ENCODE measurements around the gene BTBD2.
A peak's percentile ranks its signal among the peaks of the same experiment; 100 is the strongest.
"Not testable (repeated sequence)": the region's sequence is repeated elsewhere in the genome, so short reads cannot be mapped to it uniquely, and the experiment has no call there.

BTBD2 gene

DNA sequence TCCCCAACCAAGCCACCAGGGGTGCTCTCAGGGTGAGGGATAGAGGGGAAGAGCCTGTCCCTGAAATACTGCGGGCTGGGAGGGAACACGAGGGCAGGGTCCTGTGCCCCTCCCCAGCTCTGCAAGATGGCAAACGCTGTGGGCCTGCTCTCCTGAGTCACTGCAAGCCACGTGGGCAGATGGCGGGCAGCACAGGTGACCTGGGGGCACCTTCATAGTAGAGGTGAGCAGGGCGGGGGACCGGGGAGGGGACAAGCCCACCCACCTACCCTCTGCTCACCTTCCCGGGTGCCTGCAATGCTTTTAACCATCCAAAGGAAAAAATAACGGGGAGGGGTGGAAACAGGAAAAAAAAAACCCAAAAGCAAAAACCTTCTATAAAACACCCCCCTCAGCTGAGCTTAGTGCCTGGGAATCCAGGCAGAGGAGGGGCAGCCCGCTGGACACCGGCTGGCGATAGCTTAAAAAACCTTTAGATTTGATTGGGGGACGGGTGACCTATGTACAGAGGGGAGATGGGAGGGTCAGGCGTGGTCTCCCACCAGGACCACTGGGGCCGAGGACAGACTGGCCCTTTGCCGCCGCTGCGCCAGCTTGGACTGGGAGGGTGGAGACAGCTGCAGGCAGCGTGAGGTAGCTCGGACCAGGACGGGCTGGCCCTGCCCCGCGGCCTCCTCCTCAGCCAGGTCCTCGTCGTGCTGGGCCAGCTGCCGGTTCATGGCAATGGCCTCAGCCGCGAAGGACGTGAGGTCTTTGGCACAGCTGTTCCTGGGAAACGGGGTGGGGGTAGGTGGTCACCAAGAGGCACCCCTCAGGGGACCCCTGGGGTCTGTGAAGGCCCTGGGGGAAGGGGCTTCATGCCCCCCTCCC is 23.8 kb upstream of the BTBD2 start:
- FAIRE-seq: no peak

DNA sequence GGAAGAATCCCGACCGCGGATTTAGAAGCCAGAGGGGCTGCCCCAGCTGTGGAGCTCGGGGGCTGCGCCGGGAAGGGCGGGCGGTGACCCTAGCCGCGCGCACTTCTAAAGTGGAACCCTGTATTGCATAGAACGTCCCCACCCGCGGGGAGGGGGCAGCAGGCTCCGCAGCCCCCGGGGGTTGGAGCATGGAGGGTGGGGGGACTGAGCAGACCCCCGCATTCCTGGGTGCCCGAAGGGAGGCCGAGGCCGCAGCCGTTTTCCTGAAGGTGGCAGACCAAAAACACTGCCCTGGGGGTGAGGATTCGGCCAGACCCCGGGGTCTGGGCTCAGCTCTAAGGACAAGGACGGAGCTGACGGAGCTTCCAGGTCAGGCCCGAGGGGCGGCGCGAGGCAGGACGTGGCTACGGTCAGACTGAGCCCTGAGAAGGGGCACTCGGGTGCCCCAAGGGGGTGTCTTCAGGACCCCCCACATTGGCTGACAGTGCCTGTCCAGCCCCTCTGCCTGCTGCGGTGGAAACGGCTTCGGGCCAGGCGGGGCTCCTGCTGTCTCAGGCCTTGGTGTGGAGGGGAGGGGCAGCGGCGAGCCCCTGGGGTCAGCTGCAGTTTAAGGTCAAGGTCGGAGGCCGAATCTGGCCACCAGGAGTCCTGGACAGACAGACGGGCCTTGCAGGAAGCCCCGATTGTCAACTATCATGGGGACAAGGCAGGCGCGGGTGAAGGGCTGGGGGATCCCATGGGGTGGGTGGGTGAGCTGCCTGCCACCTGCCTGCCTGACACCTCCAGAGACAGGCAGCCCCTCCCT is 23.0 kb upstream of the BTBD2 start:
- FAIRE-seq: no peak

DNA sequence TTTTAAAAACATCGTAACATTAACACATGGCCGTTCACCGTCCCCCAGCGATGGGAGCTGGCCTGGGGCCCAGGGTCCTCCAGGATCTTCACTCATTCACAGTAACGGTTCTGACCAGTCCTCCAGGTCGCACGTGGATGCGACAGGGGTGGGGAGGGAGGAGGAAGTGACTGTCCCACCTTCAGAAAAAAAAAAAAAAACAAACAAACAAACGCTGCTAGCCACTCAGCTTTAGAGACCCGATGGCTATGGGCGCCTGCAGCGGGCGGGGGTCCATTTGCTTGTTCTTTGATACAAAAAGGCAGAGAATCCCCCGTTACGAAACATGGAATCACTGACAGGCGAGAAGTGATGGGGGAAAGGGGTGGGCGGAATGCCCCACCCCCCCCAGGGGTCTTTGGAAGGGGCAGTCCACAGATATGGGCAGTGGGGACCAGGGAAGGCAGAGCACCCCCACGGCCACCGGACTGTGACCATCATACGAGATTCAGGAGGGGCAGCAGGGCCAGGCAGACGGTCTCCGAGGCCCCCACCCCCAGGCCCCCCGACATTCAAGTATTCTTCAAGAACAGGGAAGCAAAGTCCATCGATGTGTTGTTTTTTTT is 22.2 kb upstream of the BTBD2 start:
- no peak for FAIRE-seq

DNA sequence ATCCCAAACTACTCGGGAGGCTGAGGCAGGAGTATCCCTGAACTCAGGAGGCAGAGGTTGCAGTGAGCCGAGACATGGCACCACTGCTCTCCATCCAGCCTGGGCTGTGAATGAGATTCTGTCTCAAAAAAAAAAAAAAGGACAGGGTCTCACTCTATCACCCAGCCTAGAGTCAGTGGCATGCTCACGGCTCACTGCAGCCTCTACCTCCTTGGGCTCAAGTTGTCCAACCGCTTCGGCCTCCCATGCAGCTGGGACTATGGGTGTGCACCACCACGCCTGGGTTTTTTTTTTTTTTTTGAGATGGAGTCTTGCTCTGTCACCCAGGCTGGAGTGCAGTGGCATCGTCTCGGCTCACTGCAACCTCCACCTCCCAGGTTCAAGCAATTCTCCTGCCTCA is 20.9 kb upstream of the BTBD2 start:
- no peak for FAIRE-seq

DNA sequence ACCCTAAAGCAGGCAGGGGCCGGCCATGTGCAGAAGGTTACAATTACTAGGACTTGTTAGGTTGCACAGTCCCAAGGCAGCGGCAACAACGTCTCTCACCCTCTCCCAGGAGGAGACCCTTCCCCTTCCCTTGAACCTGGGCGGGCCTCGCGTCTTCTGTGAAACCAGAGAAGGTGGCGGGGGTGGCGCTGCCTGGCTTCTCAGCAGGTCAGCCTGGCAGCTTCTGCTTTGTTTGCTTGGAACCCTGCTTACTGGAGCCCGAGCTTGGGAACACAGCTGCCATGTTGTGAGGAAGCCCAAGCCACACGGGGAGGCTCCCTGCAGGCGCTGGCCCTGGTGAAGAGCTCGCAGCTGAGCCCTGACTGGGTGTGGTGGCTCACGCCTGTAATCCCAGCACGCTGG is 20.1 kb upstream of the BTBD2 start:
- FAIRE-seq: no peak

DNA sequence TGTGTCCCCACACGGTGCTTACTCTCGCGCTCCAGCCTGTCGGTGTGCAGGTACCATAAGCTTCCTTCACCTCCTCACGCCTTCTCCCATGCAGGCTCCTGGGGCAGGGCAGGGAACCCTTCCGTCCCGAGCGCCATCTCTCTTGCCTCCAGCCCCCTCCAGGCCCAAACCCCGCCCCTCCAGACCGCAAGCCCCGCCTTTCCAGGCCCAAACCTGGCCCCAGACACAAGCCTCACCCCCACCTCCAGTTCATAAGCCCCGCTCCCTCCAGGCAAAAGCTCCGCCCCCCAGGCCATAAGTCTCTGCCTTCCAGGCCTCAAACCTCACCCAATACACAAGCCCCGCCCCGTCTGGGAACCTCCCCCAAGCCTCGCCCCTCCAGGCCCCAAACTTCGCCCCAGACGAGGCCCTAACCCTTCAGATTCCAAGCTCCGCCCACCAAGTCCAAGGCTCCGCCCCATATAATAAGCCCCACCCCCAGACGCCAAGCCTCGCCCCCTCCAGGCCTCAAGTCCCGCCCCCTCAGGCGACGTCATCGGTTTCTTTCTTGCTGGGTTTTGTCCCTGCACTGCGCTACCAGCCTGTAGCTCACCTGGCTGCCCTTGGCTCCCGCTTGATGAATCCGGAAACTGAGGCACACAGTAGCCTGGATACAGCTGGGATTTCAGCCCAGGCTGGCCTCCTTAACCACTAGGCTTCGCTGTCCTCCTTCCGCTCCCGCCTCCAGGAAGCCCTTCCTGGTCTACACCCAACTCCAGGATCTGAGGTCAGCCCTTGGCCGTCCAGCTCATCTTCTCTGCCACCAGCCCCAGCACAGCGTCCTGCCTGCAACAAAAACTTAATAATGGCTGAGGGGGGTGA is 19.4 kb upstream of the BTBD2 start:
- no peak for FAIRE-seq

DNA sequence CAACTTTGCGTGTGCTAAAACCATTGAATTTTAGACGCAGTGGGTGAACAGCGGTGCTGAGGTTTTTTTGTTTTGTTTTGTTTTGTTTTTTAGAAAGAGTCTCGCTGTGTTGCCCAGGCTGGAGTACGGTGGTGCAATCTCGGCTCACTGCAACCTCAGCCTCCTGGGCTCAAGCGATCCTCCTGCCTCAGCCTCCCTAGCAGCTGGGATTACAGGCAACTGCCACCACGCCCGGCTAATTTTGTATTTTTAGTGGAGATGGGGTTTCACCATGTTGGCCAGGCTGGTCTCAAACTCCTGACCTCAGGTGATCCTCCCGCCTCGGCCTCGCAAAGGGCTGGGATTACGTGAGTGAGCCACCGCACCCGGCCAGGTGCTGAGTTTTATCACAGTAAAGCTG is 18.7 kb upstream of the BTBD2 start:
- FAIRE-seq: not testable (repeated sequence)

DNA sequence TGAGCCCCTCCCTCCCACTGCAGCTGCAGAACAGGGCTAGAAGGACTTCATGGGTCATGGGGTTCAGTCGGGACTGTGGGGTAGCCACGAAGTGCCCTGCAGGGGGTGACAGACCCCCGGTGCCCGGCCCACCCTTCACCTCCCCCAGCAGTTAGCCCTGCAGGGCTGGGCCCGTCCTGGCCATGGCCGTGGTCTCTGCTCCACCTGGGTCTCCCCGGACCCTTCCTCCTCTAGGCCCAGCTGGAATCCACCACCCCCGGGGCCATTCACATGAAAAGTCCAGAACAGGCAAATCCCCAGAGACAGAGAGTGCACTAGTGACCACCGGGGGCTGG is 18.3 kb upstream of the BTBD2 start:
- no peak for FAIRE-seq

DNA sequence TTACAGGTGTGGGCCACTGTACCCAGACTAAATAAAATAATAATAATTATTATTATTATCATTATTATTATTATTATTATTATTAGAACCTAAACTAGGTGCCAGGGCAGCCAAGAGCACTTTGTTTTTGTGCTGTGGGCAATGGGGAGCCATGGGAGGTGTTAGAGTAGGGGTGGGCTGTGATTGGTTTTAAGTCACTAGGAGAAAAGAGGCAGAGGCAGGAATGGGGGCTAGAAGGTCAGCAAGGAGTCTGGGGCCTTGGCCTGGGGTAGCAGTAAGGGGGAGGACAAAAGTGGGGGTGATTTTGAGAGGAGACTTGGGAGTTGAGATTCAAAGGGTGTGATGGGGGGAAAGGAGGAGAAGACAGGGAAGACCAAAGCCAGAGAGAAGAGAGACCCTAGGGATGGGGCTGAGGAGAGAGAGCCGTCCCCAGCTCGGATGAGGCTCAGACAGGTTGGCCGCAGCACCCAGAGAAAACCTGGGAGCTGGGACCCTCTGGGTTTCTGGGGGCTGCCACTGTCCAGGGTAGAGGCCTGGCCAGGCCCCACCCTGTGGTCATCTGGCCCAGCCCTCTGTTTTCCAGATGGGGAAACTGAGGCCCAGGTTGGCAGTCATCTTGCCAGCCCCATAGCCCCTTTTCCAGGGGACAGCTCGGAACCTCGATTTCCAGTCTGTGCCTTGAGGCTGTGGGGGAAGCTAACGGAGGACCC is 17.8 kb upstream of the BTBD2 start:
- no peak for FAIRE-seq

DNA sequence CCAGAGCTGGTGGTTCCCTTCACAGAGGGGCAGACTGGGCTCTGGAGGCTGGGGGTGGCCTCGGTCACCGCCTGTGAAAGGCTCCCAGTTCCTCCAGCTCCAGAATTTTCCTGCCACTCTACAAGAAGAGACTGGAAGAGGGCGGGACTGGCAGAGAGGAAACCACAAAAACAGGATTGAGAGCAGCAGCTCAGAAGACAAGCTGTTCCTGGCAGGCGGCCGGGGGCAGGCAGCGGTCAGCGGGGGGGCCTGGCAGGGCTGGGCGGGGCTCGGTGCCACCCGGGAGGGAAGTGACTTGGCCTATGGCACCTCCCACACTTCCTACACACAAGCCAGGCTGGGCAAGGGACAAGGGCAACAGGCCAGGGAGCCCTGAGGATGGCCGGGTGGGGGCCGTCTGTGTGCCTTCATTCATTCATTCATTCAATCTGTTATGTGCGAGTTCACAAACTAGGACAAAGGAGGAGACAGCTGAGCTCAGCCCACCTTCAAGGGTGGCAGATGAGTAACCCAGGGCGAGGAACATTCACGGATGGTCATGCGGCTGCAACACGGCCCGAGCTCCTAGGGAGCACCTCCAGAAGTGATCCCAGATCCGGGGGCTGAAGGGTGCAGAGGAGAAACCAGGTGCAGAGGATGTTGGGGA is 16.9 kb upstream of the BTBD2 start:
- peak; percentile 27 for FAIRE-seq

DNA sequence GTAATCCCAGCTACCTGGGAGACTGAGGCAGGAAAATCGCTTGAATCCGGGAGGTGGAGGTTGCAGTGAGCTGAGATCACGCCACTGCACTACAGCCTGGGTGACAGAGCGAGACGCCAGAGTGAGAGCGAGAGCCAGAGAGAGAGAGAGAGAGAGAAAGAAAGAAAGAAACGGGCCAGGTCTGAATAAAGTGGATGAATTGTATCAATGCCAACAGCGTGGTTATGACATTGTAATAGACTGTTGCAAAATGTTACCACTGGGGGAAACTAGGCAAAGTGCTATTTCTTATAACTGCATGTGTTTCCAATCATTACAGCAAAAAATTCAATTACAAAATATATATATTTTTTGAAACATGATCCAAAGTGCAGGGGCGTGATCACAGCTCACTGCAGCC is 11.8 kb upstream of the BTBD2 start:
- FAIRE-seq: no peak

DNA sequence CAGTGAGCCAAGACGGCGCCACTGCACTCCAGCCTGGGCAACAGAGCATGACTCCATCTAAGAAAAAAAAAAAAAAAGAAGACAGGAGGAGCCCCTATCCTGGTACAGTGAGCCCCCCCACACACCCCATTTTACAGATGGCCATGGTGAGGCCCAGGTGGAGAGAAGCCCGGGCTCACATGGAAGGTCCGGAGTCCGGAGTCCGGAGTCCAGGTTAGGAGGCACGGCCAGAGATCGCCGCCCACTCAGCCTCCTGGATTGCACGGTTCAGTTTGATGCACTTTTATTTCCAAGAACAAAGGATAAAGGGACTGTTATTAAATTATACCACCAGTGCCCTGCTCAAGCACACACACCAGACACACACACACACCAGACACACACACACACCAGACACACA is 11.3 kb upstream of the BTBD2 start:
- no peak for FAIRE-seq

DNA sequence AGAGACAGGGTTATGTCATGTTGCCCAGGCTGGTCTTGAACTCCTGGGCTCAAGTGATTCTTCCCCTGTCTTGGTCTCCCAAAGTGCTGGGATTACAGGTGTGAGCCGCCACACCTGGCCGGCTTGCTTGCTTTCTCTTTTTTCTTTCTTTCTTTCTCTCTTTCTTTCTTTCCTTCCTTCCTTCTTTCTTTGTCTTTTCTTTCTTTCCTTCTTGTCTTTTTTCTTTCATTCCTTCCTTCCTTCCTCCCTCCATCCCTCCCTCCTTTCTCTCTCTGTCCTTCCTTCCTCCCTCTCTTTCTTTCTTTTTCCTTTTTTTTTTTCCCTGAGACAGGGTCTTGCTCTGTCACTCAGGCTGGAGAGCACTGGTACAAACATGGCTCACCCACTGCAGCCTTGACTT is 6.8 kb upstream of the BTBD2 start:
- no peak for FAIRE-seq

DNA sequence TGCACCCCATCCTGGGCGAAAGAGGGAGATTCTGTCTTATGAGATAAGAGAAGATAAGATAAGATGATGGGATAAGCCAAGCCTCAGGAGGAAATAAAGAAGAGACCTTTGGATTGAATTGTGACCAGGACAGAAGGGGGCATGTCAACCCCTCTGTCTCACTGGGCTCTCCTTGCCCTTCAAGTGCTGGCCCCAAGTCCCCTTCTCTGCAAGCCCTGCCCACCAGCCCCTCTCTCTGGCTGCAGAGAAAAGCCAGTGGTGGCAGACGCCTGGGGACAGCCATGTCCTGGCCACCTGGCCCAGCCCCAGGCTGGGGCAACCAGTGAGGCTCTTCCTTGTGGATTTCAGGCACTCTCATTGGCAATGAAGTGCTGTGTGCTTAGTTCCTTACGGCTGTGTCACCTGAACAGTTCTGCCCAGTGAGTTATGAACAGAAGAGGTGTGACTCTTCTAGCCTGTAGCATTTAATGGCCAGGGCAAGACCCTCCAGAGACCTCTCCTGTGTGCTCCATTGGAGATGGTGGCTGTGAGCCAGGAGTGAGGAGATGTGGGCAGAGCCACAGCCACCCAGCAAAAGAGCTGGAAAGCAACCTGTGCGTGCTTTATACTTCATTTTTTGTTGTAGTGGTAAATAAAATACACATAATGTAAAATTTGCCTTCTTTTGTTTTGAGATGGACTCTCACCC is 6.1 kb upstream of the BTBD2 start:
- no peak for FAIRE-seq

DNA sequence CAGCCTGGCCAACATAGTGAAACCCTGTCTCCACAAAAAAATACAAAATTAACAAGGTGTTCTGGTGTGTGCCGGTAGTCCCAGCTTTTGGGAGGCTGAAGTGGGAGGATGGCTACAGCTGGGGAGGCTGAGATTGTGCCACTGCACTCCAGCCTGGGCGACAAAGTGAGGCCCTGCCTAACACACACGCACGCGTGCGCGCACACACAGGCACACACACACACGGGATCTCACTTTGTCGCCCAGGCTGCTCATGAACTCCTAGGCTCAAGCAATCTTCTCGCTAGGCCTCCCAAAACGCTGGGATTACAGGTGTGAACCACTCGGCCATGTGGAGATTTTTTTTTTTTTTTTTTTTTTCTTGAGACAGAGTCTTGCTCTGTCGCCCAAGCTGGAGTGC is 3.2 kb upstream of the BTBD2 start:
- no peak for FAIRE-seq

DNA sequence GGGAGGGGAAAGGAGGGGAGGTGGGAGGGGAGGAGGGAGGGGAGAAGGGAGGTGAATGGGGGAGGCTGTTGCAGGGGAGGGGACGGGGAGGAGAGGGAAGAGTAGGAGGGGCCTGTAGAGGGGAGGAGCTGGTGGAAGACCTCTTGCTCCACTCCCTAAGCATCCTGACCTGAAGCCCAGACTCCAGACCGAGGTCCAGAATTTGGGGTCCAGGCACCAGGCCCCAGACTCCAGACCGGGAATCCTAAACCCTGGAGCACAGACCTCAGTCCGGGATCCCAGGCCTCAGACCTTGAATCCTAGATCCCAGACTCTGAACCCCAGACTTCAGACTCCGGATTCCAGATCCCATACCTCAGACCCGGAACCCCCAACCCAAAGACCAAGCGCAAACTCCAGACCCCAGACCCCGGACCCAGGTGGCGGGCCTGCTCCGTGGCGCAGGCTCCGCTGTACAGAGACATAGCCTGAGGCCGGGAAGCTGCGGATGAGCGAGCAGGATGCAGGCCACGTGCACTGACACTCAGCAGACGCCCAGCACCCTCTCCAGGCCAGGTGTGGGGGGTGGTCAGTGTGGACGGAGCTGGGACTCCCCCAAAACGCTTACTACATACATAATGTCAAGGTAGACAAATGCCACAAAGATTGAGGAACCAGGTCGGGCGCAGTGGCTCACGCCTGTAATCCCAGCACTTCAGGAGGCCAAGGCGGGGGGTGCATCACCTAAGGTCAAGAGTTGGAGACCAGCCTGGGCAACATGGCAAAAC is 710 bp upstream of the BTBD2 start:
- no peak for FAIRE-seq

DNA sequence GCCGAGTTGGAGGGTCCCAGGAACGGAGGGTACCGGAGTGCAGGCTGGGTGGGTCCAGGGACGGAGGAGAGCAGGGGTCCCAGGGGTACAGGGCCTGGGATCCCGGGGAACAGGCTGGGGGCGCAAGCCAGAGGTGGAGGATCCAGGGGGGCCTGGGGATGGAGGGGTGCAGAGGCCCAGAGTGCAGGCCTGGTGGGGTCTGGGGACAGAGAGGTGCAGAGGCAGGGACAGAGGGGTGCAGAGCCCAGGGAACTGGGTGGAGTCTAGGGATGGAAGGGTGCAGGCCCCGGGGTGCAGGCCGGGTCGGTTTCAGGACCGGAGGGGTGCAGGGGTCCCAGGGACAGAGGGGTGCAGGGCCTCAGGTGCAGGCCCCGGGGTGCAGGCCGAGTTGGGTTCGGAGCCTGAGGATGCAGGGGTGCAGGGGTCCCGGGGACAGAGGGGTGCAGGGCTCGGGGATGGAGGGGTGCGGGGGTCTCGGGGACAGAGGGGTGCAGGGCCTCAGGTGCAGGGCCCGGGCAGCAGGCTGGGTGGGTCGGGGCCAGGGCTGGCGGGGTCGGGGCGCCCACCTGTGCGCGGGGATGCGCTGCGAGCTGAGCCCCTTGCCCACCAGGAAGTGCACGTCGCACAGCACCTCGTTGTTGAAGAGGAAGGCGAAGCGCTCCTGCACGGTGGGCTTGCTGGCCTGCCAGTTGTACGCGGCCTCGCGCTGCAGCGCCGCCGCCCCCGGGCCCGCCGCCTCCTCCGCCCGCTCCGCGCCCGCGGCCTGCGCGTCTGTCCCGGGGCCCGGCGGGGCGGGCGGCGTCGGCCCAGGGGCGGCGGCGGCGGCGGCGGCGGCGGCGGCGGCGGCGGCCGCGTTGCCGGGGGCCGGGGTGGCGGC is 545 bp downstream of the BTBD2 start:
- no peak for FAIRE-seq

DNA sequence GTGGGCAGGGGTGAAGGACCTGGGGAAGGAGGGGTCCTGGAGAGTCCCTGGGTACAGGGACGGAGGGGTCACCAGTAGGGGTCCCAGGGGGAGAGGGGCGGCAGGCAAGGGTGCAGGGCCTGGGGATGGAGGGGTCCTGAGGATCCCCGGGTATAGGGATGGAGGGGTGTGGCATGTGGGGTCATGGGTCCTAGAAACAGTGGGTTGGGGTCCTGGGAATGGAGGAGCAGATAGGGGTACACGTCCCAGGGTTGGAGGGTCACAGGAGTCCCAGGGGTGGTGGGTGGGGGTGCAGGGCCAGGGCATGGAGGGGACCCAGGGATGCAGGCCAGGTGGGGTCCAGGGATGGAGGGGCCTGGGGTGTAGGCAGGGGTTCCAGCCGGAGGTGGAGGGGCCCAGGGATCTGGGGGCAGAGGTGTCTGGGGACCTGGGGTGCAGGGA is 1.4 kb downstream of the BTBD2 start:
- no peak for FAIRE-seq

DNA sequence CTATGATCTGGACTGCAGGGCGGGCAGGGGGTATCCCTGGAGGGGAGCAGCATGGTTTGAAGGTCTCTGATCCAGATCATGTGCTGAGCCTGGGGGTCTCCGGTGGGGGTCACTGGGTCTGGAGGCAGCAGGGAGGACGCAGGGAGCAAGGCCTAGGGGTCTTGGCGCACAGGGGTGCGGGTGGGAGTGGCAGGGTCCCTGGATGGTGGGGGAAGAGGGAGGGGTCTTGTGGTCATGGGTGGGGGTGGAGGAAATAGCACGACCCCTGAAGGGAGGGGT is 1.9 kb downstream of the BTBD2 start:
- no peak for FAIRE-seq
